HEK293 (cell line): ENCODE results near the gene IWS1.

ENCODE experiments used
- CTCF ChIA-PET: fragments of 350-600 bp; formaldehyde crosslinking; extraction: SDS; loops from one replicate; lab custom pipeline; 2021; ENCODE audit warnings: antibody characterized with exemption; lab: Yijun Ruan, JAX
- POLR2A ChIA-PET: fragments of 300-600 bp; formaldehyde crosslinking; extraction: SDS; loops from one replicate; lab custom pipeline; 2020; ENCODE audit warnings: antibody characterized with exemption, inconsistent platforms; lab: Yijun Ruan, JAX
- H3K27ac ChIP-seq: fragments of 200-500 bp; sonication (Bioruptor generic); 2 replicates; pipeline ENCODE4 v1.5.1; 2014; ENCODE audit warnings: low read depth, low read length, control low read depth, inconsistent platforms; ENCODE audit errors: extremely low read depth
- H3K36me3 ChIP-seq, 2 experiments: fragments of 200-500 bp in 1 of 2; sonication (Bioruptor generic) in 1 of 2; 1 replicate in 1 of 2; 2 replicates in 1 of 2; pipeline ENCODE4 v1.5.1; 2014 to 2017; ENCODE audit warnings: inconsistent platforms in 2 of 2, low read length in 2 of 2; ENCODE audit not compliant: control insufficient read depth in 2 of 2, insufficient read depth in 1 of 2
- H3K4me1 ChIP-seq: fragments of 200-500 bp; sonication (Bioruptor generic); 2 replicates; pipeline ENCODE4 v1.5.1; 2014; ENCODE audit warnings: mild to moderate bottlenecking, low read length, inconsistent platforms; ENCODE audit not compliant: control insufficient read depth, insufficient read depth
- H3K4me3 ChIP-seq: 2 replicates; pipeline ENCODE4 v1.5.1; 2011; ENCODE audit warnings: low read depth, mild to moderate bottlenecking, control low read depth, low read length, moderate library complexity
- H3K9me3 ChIP-seq: fragments of 200-500 bp; sonication (Bioruptor generic); 2 replicates; pipeline ENCODE4 v1.5.1; 2014; ENCODE audit warnings: low read depth, low read length, inconsistent platforms; ENCODE audit not compliant: control insufficient read depth, insufficient read depth
- AEBP2 ChIP-seq: fragments of 450-650 bp; formaldehyde crosslinking; IDR thresholded peaks from 2 replicates; pipeline ENCODE4 v1.5.1; 2016; ENCODE audit warnings: missing biosample characterization, missing genetic modification characterization, borderline replicate concordance
- GFI1B ChIP-seq: fragments of 450-650 bp; formaldehyde crosslinking; IDR thresholded peaks from 2 replicates; pipeline ENCODE4 v1.5.1; 2016; ENCODE audit warnings: missing biosample characterization, missing genetic modification characterization
- GLIS1 ChIP-seq: fragments of 450-650 bp; formaldehyde crosslinking; IDR thresholded peaks from 2 replicates; pipeline ENCODE4 v1.5.1; 2016; ENCODE audit warnings: missing biosample characterization, missing genetic modification characterization
- PRDM1 ChIP-seq: fragments of 450-650 bp; formaldehyde crosslinking; IDR thresholded peaks from 2 replicates; pipeline ENCODE4; 2016; ENCODE audit warnings: missing biosample characterization, missing genetic modification characterization
- PRDM10 ChIP-seq: fragments of 450-650 bp; formaldehyde crosslinking; IDR thresholded peaks from 2 replicates; pipeline ENCODE4 v1.5.1; 2016; ENCODE audit warnings: missing biosample characterization, missing genetic modification characterization
- ZBTB20 ChIP-seq: fragments of 450-650 bp; formaldehyde crosslinking; IDR thresholded peaks from 2 replicates; pipeline ENCODE4 v1.5.1; 2016; ENCODE audit warnings: missing biosample characterization, missing genetic modification characterization
- ZBTB48 ChIP-seq: fragments of 450-650 bp; formaldehyde crosslinking; IDR thresholded peaks from 2 replicates; pipeline ENCODE4 v1.5.1; 2016; ENCODE audit warnings: missing biosample characterization, missing genetic modification characterization
- ZNF202 ChIP-seq: fragments of 450-650 bp; formaldehyde crosslinking; IDR thresholded peaks from 2 replicates; pipeline ENCODE4 v1.5.1; 2016; ENCODE audit warnings: missing biosample characterization, missing genetic modification characterization, borderline replicate concordance
- ZNF26 ChIP-seq: fragments of 450-650 bp; formaldehyde crosslinking; IDR thresholded peaks from 2 replicates; pipeline ENCODE4 v1.5.1; 2016; ENCODE audit warnings: missing biosample characterization, missing genetic modification characterization
- ZNF302 ChIP-seq: fragments of 450-650 bp; formaldehyde crosslinking; IDR thresholded peaks from 2 replicates; pipeline ENCODE4 v1.5.1; 2016; ENCODE audit warnings: missing biosample characterization, missing genetic modification characterization, low read depth
- ZNF48 ChIP-seq: fragments of 450-650 bp; formaldehyde crosslinking; IDR thresholded peaks from 2 replicates; pipeline ENCODE4 v1.5.1; 2016; ENCODE audit warnings: missing biosample characterization, missing genetic modification characterization
- ZNF514 ChIP-seq: fragments of 450-650 bp; formaldehyde crosslinking; IDR thresholded peaks from 2 replicates; pipeline ENCODE4 v1.5.1; 2016; ENCODE audit warnings: missing biosample characterization, missing genetic modification characterization
- ZNF571 ChIP-seq: fragments of 450-650 bp; formaldehyde crosslinking; IDR thresholded peaks from 2 replicates; pipeline ENCODE4 v1.5.0; 2017; ENCODE audit warnings: missing biosample characterization, missing genetic modification characterization
- ZNF629 ChIP-seq: fragments of 450-650 bp; formaldehyde crosslinking; IDR thresholded peaks from 2 replicates; pipeline ENCODE4 v1.5.1; 2017; ENCODE audit warnings: missing biosample characterization, missing genetic modification characterization
- ZNF664 ChIP-seq: fragments of 450-650 bp; formaldehyde crosslinking; IDR thresholded peaks from 2 replicates; pipeline ENCODE4 v1.5.1; 2016; ENCODE audit warnings: missing biosample characterization, missing genetic modification characterization
- ZNF701 ChIP-seq: fragments of 450-650 bp; formaldehyde crosslinking; IDR thresholded peaks from 2 replicates; pipeline ENCODE4 v1.5.1; 2016; ENCODE audit warnings: missing biosample characterization, missing genetic modification characterization
- ZSCAN5A ChIP-seq: fragments of 450-650 bp; formaldehyde crosslinking; IDR thresholded peaks from 2 replicates; pipeline ENCODE4 v1.5.1; 2016; ENCODE audit warnings: missing biosample characterization, missing genetic modification characterization
- TF ChIP-seq, protein P1 (sequence below): fragments of 450-650 bp; formaldehyde crosslinking; IDR thresholded peaks from 2 replicates; pipeline ENCODE4 v1.5.0; 2017; ENCODE audit warnings: missing biosample characterization, missing genetic modification characterization, borderline replicate concordance
- TF ChIP-seq, protein P2 (sequence below): fragments of 450-650 bp; formaldehyde crosslinking; IDR thresholded peaks from 2 replicates; pipeline ENCODE4 v1.5.1; 2016; ENCODE audit warnings: missing biosample characterization, missing genetic modification characterization

IWS1 gene

GRCh38 chr2:127469974-127470373 is 56.3 kb downstream of the IWS1 start:
- Histone ChIP-seq H3K36me3 (peaks cover 5 to 16% of the 10 kb centered on the region in 2 experiments; a peak in 2 of 3 replicates), H3K27ac (no peak overlapping the region), H3K9me3 (no peaks in the 10 kb centered on the region), H3K4me3 (no peak overlapping the region), H3K4me1 (no peaks in the 10 kb centered on the region)
- CTCF ChIA-PET: interaction anchor here (1.0 to 4.4 kb wide), 2 partner anchors 9 to 115 kb away, joined by 3 to 17 read pairs; no protein-coding TSS in a partner anchor
- TF ChIP-seq PRDM1 (tag by site-specific recombination) (no peak), ZNF571 (tag by site-specific recombination) (no peak), ZSCAN5A (no peak)
- POLR2A ChIA-PET: no interaction called here

- H3K27ac ChIP-seq: no peak overlapping the region
- H3K4me3 ChIP-seq: no peak overlapping the region
- TF ChIP-seq, protein P1, sequence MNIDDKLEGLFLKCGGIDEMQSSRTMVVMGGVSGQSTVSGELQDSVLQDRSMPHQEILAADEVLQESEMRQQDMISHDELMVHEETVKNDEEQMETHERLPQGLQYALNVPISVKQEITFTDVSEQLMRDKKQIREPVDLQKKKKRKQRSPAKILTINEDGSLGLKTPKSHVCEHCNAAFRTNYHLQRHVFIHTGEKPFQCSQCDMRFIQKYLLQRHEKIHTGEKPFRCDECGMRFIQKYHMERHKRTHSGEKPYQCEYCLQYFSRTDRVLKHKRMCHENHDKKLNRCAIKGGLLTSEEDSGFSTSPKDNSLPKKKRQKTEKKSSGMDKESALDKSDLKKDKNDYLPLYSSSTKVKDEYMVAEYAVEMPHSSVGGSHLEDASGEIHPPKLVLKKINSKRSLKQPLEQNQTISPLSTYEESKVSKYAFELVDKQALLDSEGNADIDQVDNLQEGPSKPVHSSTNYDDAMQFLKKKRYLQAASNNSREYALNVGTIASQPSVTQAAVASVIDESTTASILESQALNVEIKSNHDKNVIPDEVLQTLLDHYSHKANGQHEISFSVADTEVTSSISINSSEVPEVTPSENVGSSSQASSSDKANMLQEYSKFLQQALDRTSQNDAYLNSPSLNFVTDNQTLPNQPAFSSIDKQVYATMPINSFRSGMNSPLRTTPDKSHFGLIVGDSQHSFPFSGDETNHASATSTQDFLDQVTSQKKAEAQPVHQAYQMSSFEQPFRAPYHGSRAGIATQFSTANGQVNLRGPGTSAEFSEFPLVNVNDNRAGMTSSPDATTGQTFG: no peak
- TF ChIP-seq PRDM10 (tag by site-specific recombination) (no peak), ZNF302 (tag by site-specific recombination) (no peak), ZNF664 (tag by site-specific recombination) (no peak), GFI1B (tag by site-specific recombination) (no peak), GLIS1 (tag by site-specific recombination) (no peak), ZBTB48 (tag by site-specific recombination) (no peak), ZNF514 (tag by site-specific recombination) (no peak), ZNF629 (tag by site-specific recombination) (no peak), ZNF48 (tag by site-specific recombination) (no peak), AEBP2 (no peak), ZBTB20 (tag by site-specific recombination) (no peak), ZNF701 (tag by site-specific recombination) (no peak), ZNF202 (tag by site-specific recombination) (no peak), ZNF26 (tag by site-specific recombination) (no peak)
- TF ChIP-seq, protein P2, sequence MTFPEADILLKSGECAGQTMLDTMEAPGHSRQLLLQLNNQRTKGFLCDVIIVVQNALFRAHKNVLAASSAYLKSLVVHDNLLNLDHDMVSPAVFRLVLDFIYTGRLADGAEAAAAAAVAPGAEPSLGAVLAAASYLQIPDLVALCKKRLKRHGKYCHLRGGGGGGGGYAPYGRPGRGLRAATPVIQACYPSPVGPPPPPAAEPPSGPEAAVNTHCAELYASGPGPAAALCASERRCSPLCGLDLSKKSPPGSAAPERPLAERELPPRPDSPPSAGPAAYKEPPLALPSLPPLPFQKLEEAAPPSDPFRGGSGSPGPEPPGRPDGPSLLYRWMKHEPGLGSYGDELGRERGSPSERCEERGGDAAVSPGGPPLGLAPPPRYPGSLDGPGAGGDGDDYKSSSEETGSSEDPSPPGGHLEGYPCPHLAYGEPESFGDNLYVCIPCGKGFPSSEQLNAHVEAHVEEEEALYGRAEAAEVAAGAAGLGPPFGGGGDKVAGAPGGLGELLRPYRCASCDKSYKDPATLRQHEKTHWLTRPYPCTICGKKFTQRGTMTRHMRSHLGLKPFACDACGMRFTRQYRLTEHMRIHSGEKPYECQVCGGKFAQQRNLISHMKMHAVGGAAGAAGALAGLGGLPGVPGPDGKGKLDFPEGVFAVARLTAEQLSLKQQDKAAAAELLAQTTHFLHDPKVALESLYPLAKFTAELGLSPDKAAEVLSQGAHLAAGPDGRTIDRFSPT (tag by site-specific recombination): no peak
- H3K4me1 ChIP-seq: no peaks in the 10 kb centered on the region
- peaks cover 5 to 16% of the 10 kb centered on the region in 2 experiments; a peak in 2 of 3 replicates for H3K36me3 ChIP-seq
- CTCF ChIA-PET: interaction anchor here (1.0 to 4.4 kb wide), 3 partner anchors 10 to 272 kb away, joined by 3 to 17 read pairs (median 6); no protein-coding TSS in a partner anchor
- H3K9me3 ChIP-seq: no peaks in the 10 kb centered on the region
- POLR2A ChIA-PET: no interaction called here
Measured at GRCh38 chr2:127469051-127469450, 57.2 kb downstream of the IWS1 start.
